Measurements from ENCODE around the gene CD37. TPM values are rescaled to one million over a fixed set of nuclear protein-coding genes. Genes with fewer than 3 reads are reported as not detected.

CD37 gene
- total and polyA plus RNA-seq, 2 of the 4 experiments (the other 2 are of a cell fraction): not detected

GRCh38 chr19:49359851-49360820, 24.9 kb downstream of the CD37 start:
- BruUV-seq (replicated peaks): TSS peak; percentile 77
- DNase-seq: no peak
- H2AFZ ChIP-seq (replicated peaks; ENCODE audit: low read length, poor library complexity): no peak overlapping the region
- 0 out of 2 replicates have a peak overlapping the region, but pooled peaks have one; percentile 10 for H3K14ac ChIP-seq (replicated peaks; ENCODE audit: low read depth, low read length)
- peak overlapping the region; percentile 100 for H3K9ac ChIP-seq (ENCODE audit: low read depth, low read length)
- peaks cover 17% of the 10 kb centered on the region for H3K9me1 ChIP-seq (ENCODE audit: insufficient read depth, low read length)
- peaks cover 6% of the 10 kb centered on the region; the same call in 1 of the 2 replicates for H4K20me1 ChIP-seq (ENCODE audit: insufficient read depth, low read length)
- no peak overlapping the region; the same call in 1 of the 2 replicates for H3K18ac ChIP-seq (ENCODE audit: low read depth, low read length)
- H3K56ac ChIP-seq (ENCODE audit: extremely low read depth, insufficient read depth, low read length): no peak overlapping the region
- no peak for ATAC-seq (ENCODE audit: low read depth)
- peaks cover 20 to 74% of the 10 kb centered on the region in 2 experiments for H3K79me1 ChIP-seq (ENCODE audit: low read depth in 1 of 2, low read length in 2 of 2)
- H3K4ac ChIP-seq (ENCODE audit: low read depth, low read length): peak overlapping the region; percentile 100
- no peak overlapping the region; the same call in 1 of the 2 replicates for H3K4me3 ChIP-seq (ENCODE audit: insufficient read depth, low read depth, low read length)
- H3K4me1 ChIP-seq (ENCODE audit: control insufficient read depth, insufficient read depth, low read length): peaks cover 4% of the 10 kb centered on the region; the same call in 1 of the 2 replicates
- H3K9me3 ChIP-seq (ENCODE audit: control insufficient read depth, insufficient read depth, low read length): no peaks in the 10 kb centered on the region
- peak overlapping the region; percentile 35 for H2AK9ac ChIP-seq (replicated peaks; ENCODE audit: low read depth, low read length, poor library complexity)
- ChIA-PET CTCF (no interaction called here), POLR2A (ENCODE audit: unreplicated experiment) (no interaction called here)
- WGBS, 2 experiments (ENCODE audit: extremely low coverage in 2 of 2, insufficient read length in 1 of 2): 40% methylated on average over 1 of the region's 17 CpGs; no CpG with 5 or more reads in 1 of the 2 experiments
- in situ Hi-C loops (cut with MboI; ENCODE audit: low sequenced_read_pairs) (no loop called here), intact Hi-C loops (cut with micrococcal nuclease) (no loop called here), dilution Hi-C loops (cut with HindIII; ENCODE audit: low sequenced_read_pairs, unreplicated experiment) (no loop called here)
- no peak overlapping the region for H2BK120ac ChIP-seq (ENCODE audit: low read depth, low read length)
- no peaks in the 10 kb centered on the region for H3K27me3 ChIP-seq (ENCODE audit: control insufficient read depth, insufficient read depth, low read length)
- H2BK15ac ChIP-seq (ENCODE audit: low read depth, low read length): no peak overlapping the region
- H3K23ac ChIP-seq (ENCODE audit: low read depth, low read length): peak overlapping the region; percentile 50; the same call in 1 of the 2 replicates
- H2BK20ac ChIP-seq (ENCODE audit: low read depth, low read length): no peak overlapping the region
- H2BK5ac ChIP-seq (ENCODE audit: low read depth, low read length, poor library complexity, severe bottlenecking): no peak overlapping the region
- no peak overlapping the region for H4K5ac ChIP-seq (ENCODE audit: low read depth, low read length)
- peak overlapping the region; percentile 100; the same call in 1 of the 2 replicates for H2AK5ac ChIP-seq (ENCODE audit: low read depth, low read length)
- no peak for TF ChIP-seq RFX5 (IDR thresholded peaks at IDR 0.05; ENCODE audit: low read depth, low read length)
- TF ChIP-seq MXI1 (IDR thresholded peaks at IDR 0.05; ENCODE audit: borderline replicate concordance, low read depth, low read length): no peak
- no peak for TF ChIP-seq CHD1 (IDR thresholded peaks at IDR 0.05; ENCODE audit: low read depth, low read length)
- no peak for TF ChIP-seq MAFK (IDR thresholded peaks at IDR 0.05; ENCODE audit: low read depth, low read length)
- no peak for TF ChIP-seq FOS (IDR thresholded peaks at IDR 0.05; ENCODE audit: low read depth, low read length)
- peak overlapping the region; percentile 96; the same call in 1 of the 2 replicates for H3K4me2 ChIP-seq (ENCODE audit: low read depth, low read length)
- peaks cover 37% of the 10 kb centered on the region for H3K36me3 ChIP-seq (ENCODE audit: control insufficient read depth, insufficient read depth, low read length)
- H3K27ac ChIP-seq (ENCODE audit: insufficient read depth, low read length): peak overlapping the region; percentile 99; the same call in 1 of the 2 replicates
- H4K91ac ChIP-seq (ENCODE audit: insufficient read depth, low read depth, low read length): no peak overlapping the region
- peak overlapping the region in 1 of 2 experiments; percentile 100; a peak in 2 of 4 replicates for H4K8ac ChIP-seq (ENCODE audit: low read depth in 2 of 2, low read length in 2 of 2)
